OCI-M1 (cell line): ENCODE results near the gene MAEL.
"Not testable (repeated sequence)": the region's sequence is repeated elsewhere in the genome, so short reads cannot be mapped to it uniquely, and the experiment has no call there.

Experiments
- DNase-seq: peaks from one replicate; lab custom pipeline; 2025; lab: John Stamatoyannopoulos, UW

MAEL gene

GRCh38 chr1:166978821-166979220 lies 10.3 kb upstream of the MAEL start:
- no peak for DNase-seq

GRCh38 chr1:166980383-166980782 lies 8.7 kb upstream of the MAEL start:
- DNase-seq, result no peak

- no peak for DNase-seq
Measured at GRCh38 chr1:166980818-166981217, 8.3 kb upstream of the MAEL start.

- DNase-seq, result no peak
Measured at GRCh38 chr1:166981589-166981988, 7.5 kb upstream of the MAEL start.

GRCh38 chr1:166999075-166999474 lies 10.0 kb downstream of the MAEL start:
- no peak for DNase-seq

GRCh38 chr1:166999500-167000055 lies 10.5 kb downstream of the MAEL start:
- no peak for DNase-seq

- DNase-seq, result no peak
Measured at GRCh38 chr1:167000546-167000945, 11.5 kb downstream of the MAEL start.

- DNase-seq, result no peak
Measured at GRCh38 chr1:167002354-167002753, 13.3 kb downstream of the MAEL start.

GRCh38 chr1:167003711-167004110 lies 14.6 kb downstream of the MAEL start:
- no peak for DNase-seq

GRCh38 chr1:167011560-167012191 lies 22.6 kb downstream of the MAEL start:
- no peak for DNase-seq

GRCh38 chr1:167012570-167012969 lies 23.5 kb downstream of the MAEL start:
- no peak for DNase-seq

GRCh38 chr1:167013108-167013929 lies 24.2 kb downstream of the MAEL start:
- DNase-seq, result no peak

- no peak for DNase-seq
Measured at GRCh38 chr1:167016100-167016750, 27.1 kb downstream of the MAEL start.

- no peak for DNase-seq
Measured at GRCh38 chr1:167022384-167022783, 33.3 kb downstream of the MAEL start.

GRCh38 chr1:167029553-167029952 lies 40.5 kb downstream of the MAEL start:
- DNase-seq, result not testable (repeated sequence)

- no peak for DNase-seq
Measured at GRCh38 chr1:167033646-167034045, 44.6 kb downstream of the MAEL start.

- DNase-seq, result no peak
Measured at GRCh38 chr1:167043752-167044488, 54.8 kb downstream of the MAEL start.

GRCh38 chr1:167051907-167052306 lies 62.8 kb downstream of the MAEL start:
- DNase-seq, result no peak

GRCh38 chr1:167052389-167052788 lies 63.3 kb downstream of the MAEL start:
- peak; percentile 23 for DNase-seq

GRCh38 chr1:167054531-167054930 lies 65.5 kb downstream of the MAEL start:
- no peak for DNase-seq

GRCh38 chr1:167054946-167055630 lies 66.0 kb downstream of the MAEL start:
- no peak for DNase-seq
